ENCODE data around the gene MCTP2. TPM values are rescaled to one million over a fixed set of nuclear protein-coding genes. Genes with fewer than 3 reads are reported as not detected.

MCTP2 gene
- total and polyA plus RNA-seq, 2 of the 13 experiments (the other 11 are each of a cell fraction or from before 2014, with no cell fraction given), result 5.1 to 8.6 TPM

- no peak overlapping the region for H3K27ac ChIP-seq (ENCODE audit: extremely low read length, insufficient read depth, low read length)
- no peak overlapping the region for H3K4me3 ChIP-seq (replicated peaks in 1 of 3; ENCODE audit: insufficient read depth in 1 of 3, low read depth in 2 of 3, low read length in 3 of 3)
- in situ Hi-C loops (cut with HindIII; ENCODE audit: extremely low pct_ligation_motif_present, low pct_unique_long_range_greater_than_20kb), result no loop called here
- ChIA-PET CTCF (ENCODE audit: low intra/inter-chr PET ratio, low total read pairs) (no interaction called here), POLR2A (no interaction called here)
- FAIRE-seq (peak; percentile 43), ATAC-seq (peak; percentile 96), DNase-seq (ENCODE audit: low spot score) (peak; percentile 86)
- H4K20me1 ChIP-seq (ENCODE audit: insufficient read depth, low read length), result no peaks in the 10 kb centered on the region
- H3K36me3 ChIP-seq (replicated peaks in 1 of 2; ENCODE audit: control insufficient read depth in 1 of 2, insufficient read depth in 2 of 2, low read length in 2 of 2), result no peaks in the 10 kb centered on the region
- 51% methylated on average over 13 of the region's 13 CpGs for WGBS (ENCODE audit: low lambda C conversion rate)
- BruUV-seq (replicated peaks), result no TSS peak
- H3K9me3 ChIP-seq (ENCODE audit: low read length), result no peaks in the 10 kb centered on the region
- H3K79me2 ChIP-seq (ENCODE audit: insufficient read depth, low read length), result no peaks in the 10 kb centered on the region
- TF ChIP-seq GATAD2A (CRISPR knock-in tag; IDR thresholded peaks at IDR 0.05), result 0 out of 2 replicates have a peak, but pooled peaks have one; percentile 22
- peak; percentile 78 for TF ChIP-seq HNF4A (CRISPR knock-in tag; IDR thresholded peaks at IDR 0.05)
- TF ChIP-seq TEAD3 (CRISPR knock-in tag; optimal IDR thresholded peaks at IDR 0.05; ENCODE audit: borderline replicate concordance), result peak; percentile 47
- no peak for TF ChIP-seq ZNF205 (CRISPR knock-in tag; IDR thresholded peaks at IDR 0.05)
- 0 out of 2 replicates have a peak, but pooled peaks have one; percentile 29 for TF ChIP-seq ARID5B (CRISPR knock-in tag; IDR thresholded peaks at IDR 0.05)
- TF ChIP-seq SOX6 (IDR thresholded peaks at IDR 0.05), result no peak
- 0 out of 2 replicates have a peak, but pooled peaks have one; percentile 24 for TF ChIP-seq SOX6 (CRISPR knock-in tag; IDR thresholded peaks at IDR 0.05)
- peak; percentile 53; the same call in 1 of the 2 replicates for TF ChIP-seq TBX2 (CRISPR knock-in tag; IDR thresholded peaks at IDR 0.05; ENCODE audit: borderline replicate concordance)
- peak; percentile 37; the same call in 1 of the 2 replicates for TF ChIP-seq SOX5 (CRISPR knock-in tag; IDR thresholded peaks at IDR 0.05; ENCODE audit: borderline replicate concordance)
- peak in 1 of 2 experiments; percentile 39; a peak in 1 of 4 replicates for TF ChIP-seq EP300 (IDR thresholded peaks at IDR 0.05; ENCODE audit: low read depth in 2 of 2, low read length in 2 of 2)
- TF ChIP-seq EP300 (CRISPR knock-in tag; IDR thresholded peaks at IDR 0.05; ENCODE audit: borderline replicate concordance), result no peak
- no peak for TF ChIP-seq SOX13 (IDR thresholded peaks at IDR 0.05)
- peak in 1 of 2 experiments; percentile 72; a peak in 2 of 4 replicates for TF ChIP-seq SOX13 (CRISPR knock-in tag; conservative IDR thresholded peaks at IDR 0.05 in 1 of 2, IDR thresholded peaks at IDR 0.05 in 1 of 2)
- no peak for TF ChIP-seq ZNF572 (CRISPR knock-in tag; IDR thresholded peaks at IDR 0.05)
- TF ChIP-seq HMG20A (CRISPR knock-in tag; IDR thresholded peaks at IDR 0.05; ENCODE audit: borderline replicate concordance), result peak; percentile 15; the same call in 1 of the 2 replicates
- TF ChIP-seq GTF2F1 (IDR thresholded peaks at IDR 0.05; ENCODE audit: low read length), result no peak
- TF ChIP-seq ZBTB7B (CRISPR knock-in tag; IDR thresholded peaks at IDR 0.05), result peak; percentile 77
- no peak for TF ChIP-seq SKI (IDR thresholded peaks at IDR 0.05; ENCODE audit: partially characterized antibody)
- TF ChIP-seq HNF4G (IDR thresholded peaks at IDR 0.05; ENCODE audit: borderline replicate concordance, low read depth, low read length), result peak; percentile 44; the same call in 1 of the 2 replicates
- TF ChIP-seq HNF4G (CRISPR knock-in tag; IDR thresholded peaks at IDR 0.05; ENCODE audit: borderline replicate concordance, low read depth), result no peak
- TF ChIP-seq RORA (CRISPR knock-in tag; IDR thresholded peaks at IDR 0.05), result no peak
- peaks cover 19% of the 10 kb centered on the region for H3K4me1 ChIP-seq (ENCODE audit: insufficient read depth, low read length)
- H2AFZ ChIP-seq (ENCODE audit: low read length), result no peak overlapping the region
- no peak overlapping the region for H3K9ac ChIP-seq (ENCODE audit: insufficient read depth, low read depth, low read length)
- no peak overlapping the region for H3K4me2 ChIP-seq (ENCODE audit: low read depth, low read length)
- no peaks in the 10 kb centered on the region; a peak in 1 of 5 replicates for H3K27me3 ChIP-seq (ENCODE audit: control insufficient read depth in 1 of 2, insufficient read depth in 2 of 2, low read length in 2 of 2)
- intact Hi-C loops (cut with micrococcal nuclease; ENCODE audit: unreplicated experiment), result loop anchor here (1.0 kb wide), 1 partner anchor 10 kb away; no protein-coding TSS in a partner anchor
These were observed 105.6 kb downstream of the MCTP2 start for GRCh38 chr15:94336817-94337467.

Data from HepG2 (cell line).